ENCODE results near the gene EML6. TPM values are rescaled to one million over a fixed set of nuclear protein-coding genes. Genes with fewer than 3 reads are reported as not detected.

EML6 gene
- total RNA-seq, 1 experiment from 2014 or later: 1.5 TPM

DNA sequence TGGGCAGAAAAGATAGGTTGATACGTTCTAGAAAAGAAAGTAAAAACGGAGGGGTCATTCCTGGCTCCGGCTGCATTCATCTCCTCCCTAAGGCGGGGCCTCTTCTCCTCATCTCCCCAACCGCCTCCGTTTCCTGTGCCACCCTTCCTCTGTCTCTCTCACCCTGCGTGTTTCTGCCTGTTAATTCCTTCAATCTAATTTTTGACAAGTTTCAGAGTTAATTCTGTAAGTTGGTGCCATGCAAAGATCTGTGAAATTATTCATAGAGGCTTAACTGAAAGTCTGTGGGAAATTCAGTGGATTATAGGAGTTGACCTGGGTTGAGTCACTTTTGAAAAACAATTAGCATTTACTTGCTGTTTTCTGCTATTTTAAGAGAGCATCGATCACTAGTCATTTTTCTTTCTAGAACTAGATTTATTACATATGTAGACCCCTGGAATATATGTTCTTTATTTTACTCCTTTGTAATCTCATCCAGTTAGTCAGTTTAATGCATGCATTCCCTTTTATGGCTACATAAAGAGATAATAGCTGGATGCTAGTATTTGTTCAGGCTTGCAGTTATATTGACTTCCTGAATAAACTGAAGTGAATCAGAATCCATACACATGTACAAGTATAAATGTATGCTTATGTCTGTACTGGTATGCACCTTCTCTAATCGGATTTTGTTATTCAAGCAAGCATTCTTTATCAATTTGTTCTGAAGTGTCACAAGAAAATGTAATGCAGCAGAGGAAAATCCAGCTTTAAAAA lies 91.1 kb downstream of the EML6 start:
- Mint-ChIP-seq H3K9me3 (no peaks in the 10 kb centered on the region), H3K4me1 (peaks cover 4 to 6% of the 10 kb centered on the region in 2 experiments; a peak in 3 of 4 replicates), H3K4me3 (no peak overlapping the region), H3K36me3 (ENCODE audit: insufficient read depth in 1 of 3, low read depth in 3 of 3) (no peaks in the 10 kb centered on the region), H3K27ac (no peak overlapping the region), H3K27me3 (ENCODE audit: low read depth) (no peaks in the 10 kb centered on the region)
- no peak overlapping the region for H2AFZ ChIP-seq (ENCODE audit: low read length)
- WGBS (ENCODE audit: extremely low coverage, insufficient read length, low lambda C conversion rate): no CpG with 5 or more reads among the region's 9 CpGs
- H4K91ac ChIP-seq (ENCODE audit: insufficient read length, low read depth, low read length): no peak overlapping the region
- DNase-seq: no peak
- no peak overlapping the region for H2BK12ac ChIP-seq (ENCODE audit: insufficient read length, low read depth, low read length)
- no peak overlapping the region for H3K18ac ChIP-seq (ENCODE audit: insufficient read length, low read depth, low read length)
- H3K27me3 ChIP-seq (ENCODE audit: insufficient read depth, low read length): no peaks in the 10 kb centered on the region
- no peaks in the 10 kb centered on the region for H3K4me1 ChIP-seq (ENCODE audit: insufficient read depth, low read length)
- H2BK15ac ChIP-seq (ENCODE audit: low read depth, low read length): no peak overlapping the region
- H2BK120ac ChIP-seq (ENCODE audit: low read depth, low read length, poor library complexity, severe bottlenecking): no peak overlapping the region
- H3K14ac ChIP-seq (ENCODE audit: insufficient read depth, low read length): no peak overlapping the region
- no peak overlapping the region for H3K23ac ChIP-seq (ENCODE audit: insufficient read length, low read depth, low read length)
- no peak overlapping the region for H3K4me2 ChIP-seq (ENCODE audit: insufficient read depth, insufficient read length, low read length)
- H4K5ac ChIP-seq (ENCODE audit: insufficient read length, low read depth, low read length): no peak overlapping the region
- TF ChIP-seq, protein P1, sequence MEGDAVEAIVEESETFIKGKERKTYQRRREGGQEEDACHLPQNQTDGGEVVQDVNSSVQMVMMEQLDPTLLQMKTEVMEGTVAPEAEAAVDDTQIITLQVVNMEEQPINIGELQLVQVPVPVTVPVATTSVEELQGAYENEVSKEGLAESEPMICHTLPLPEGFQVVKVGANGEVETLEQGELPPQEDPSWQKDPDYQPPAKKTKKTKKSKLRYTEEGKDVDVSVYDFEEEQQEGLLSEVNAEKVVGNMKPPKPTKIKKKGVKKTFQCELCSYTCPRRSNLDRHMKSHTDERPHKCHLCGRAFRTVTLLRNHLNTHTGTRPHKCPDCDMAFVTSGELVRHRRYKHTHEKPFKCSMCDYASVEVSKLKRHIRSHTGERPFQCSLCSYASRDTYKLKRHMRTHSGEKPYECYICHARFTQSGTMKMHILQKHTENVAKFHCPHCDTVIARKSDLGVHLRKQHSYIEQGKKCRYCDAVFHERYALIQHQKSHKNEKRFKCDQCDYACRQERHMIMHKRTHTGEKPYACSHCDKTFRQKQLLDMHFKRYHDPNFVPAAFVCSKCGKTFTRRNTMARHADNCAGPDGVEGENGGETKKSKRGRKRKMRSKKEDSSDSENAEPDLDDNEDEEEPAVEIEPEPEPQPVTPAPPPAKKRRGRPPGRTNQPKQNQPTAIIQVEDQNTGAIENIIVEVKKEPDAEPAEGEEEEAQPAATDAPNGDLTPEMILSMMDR (conservative IDR thresholded peaks at IDR 0.05): no peak
- H3K9me3 ChIP-seq (ENCODE audit: control insufficient read depth, low read depth, low read length): no peaks in the 10 kb centered on the region
- no peak overlapping the region for H3T11ph ChIP-seq (ENCODE audit: low read length)
- H3K4ac ChIP-seq (ENCODE audit: low read depth, low read length): no peak overlapping the region
- no peak overlapping the region for H2BK5ac ChIP-seq (ENCODE audit: insufficient read length, low read length)
- H3K27ac ChIP-seq (ENCODE audit: insufficient read length, low read depth, low read length): no peak overlapping the region
- no peaks in the 10 kb centered on the region for H3K23me2 ChIP-seq (ENCODE audit: insufficient read length, low read depth, low read length, poor library complexity, severe bottlenecking)
- no peak overlapping the region for H4K8ac ChIP-seq (replicated peaks; ENCODE audit: insufficient read length, low read depth, low read length)
- H3K79me2 ChIP-seq (ENCODE audit: insufficient read depth, low read length): no peaks in the 10 kb centered on the region
- no peak overlapping the region for H3K56ac ChIP-seq (ENCODE audit: insufficient read length, low read depth, low read length)
- H4K20me1 ChIP-seq (ENCODE audit: control insufficient read depth, insufficient read depth, insufficient read length): no peaks in the 10 kb centered on the region
- H3K9ac ChIP-seq (ENCODE audit: extremely low read depth, insufficient read length, low read length): no peak overlapping the region
- H2BK20ac ChIP-seq (ENCODE audit: low read depth, low read length, poor library complexity, severe bottlenecking): no peak overlapping the region
- no peak overlapping the region for H2AK5ac ChIP-seq (ENCODE audit: insufficient read length, low read length)
- H3K79me1 ChIP-seq (ENCODE audit: insufficient read depth, low read depth, low read length, poor library complexity, severe bottlenecking): no peaks in the 10 kb centered on the region
